Measurements from ENCODE around the gene GRIN2A.

GRIN2A gene

DNA sequence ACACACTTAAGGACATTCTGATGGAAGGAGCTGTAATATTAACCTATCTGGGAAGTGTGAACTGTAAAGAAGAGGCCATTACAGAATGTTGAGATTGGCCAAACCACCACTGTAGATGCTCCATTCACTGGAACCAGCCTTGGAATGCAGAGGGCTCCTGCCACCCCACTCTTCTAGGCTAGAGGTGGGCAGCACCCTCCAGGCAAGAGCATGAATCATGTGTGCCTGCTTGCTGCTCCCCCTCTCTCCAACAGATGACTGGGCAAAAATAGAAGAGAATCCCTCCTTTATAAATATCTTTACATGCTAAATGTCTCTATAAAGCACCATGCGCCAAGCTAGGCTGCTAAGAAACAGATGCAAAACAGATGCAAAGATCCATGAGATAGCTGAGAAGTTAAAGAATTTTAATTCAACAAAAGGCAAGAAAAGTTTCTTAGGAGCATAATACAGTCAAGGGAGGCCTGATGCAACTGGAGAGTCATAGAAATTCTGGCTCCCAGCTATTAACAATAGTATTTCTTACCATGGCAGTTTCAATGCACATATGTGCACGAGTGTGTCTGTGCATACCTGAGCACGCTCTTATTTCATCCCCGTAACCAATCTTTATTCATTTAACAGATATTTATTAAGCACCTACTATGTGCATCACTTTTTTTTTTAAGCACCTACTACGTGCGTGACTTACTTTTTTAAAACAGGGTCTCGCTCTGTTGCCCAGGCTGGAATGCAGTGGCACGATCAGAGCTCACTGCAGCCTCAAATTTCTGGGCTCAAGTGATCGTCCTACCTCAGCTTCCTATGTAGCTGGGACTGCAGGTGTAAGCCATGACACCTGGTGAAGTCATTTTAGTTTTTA, 53.6 kb downstream of the GRIN2A start:
- no peak for DNase-seq

DNA sequence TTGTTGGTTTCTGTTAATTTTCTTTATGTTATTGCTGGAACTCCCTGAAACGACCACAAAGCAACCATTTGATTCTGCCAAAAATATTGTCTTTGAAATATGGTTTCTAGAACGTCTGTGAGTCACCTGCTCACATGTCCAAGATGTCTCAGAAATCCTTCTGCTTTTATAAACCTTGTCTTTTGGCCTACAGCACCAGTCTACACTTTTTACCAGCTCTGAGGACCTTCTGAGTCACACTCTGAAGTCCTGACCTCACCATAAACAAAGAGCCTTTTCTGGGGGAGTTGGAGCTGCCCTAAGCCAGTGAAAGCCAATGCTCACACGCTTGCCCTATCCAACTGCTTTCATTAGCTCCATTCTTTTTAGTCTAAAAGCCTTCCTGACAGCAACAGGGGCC, 55.5 kb downstream of the GRIN2A start:
- no peak for DNase-seq

DNA sequence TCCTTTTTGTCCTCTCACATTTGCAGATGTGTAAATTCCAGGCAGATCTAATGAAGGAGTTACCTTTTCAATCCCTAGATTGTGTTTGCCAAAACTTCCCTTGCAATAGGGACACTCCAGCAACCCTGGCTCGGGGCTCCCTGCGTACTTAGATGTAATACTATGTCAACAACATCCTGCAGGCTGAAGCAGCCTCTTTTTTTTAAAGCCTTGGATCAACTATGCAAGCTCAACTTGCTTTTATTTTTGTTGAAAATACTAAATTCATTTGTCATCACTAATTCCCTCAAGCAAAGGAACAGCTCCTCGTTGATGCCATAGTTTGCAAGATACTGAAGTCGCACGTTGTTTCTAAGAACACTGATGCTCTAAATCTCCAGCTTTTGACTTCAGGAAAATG, 59.1 kb downstream of the GRIN2A start:
- no peak for DNase-seq

DNA sequence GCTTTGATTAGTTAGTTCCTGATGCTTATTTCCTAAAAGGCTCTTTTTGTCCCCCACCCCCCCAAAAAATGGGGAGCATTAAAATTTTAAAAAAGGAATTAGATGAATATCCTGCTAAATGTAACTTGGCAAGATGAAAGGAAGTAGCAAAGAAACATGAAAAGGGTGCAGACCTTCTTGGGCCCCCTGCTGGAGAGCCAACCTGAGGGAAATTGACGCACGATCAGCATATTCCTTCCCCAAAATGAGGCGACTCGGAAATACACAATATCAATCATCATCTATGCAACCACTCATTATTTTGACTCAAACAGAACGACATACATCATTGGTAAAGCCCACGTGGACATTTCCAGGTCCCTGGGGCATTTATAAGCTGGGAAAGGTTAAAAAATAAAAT, 59.7 kb downstream of the GRIN2A start:
- no peak for DNase-seq

DNA sequence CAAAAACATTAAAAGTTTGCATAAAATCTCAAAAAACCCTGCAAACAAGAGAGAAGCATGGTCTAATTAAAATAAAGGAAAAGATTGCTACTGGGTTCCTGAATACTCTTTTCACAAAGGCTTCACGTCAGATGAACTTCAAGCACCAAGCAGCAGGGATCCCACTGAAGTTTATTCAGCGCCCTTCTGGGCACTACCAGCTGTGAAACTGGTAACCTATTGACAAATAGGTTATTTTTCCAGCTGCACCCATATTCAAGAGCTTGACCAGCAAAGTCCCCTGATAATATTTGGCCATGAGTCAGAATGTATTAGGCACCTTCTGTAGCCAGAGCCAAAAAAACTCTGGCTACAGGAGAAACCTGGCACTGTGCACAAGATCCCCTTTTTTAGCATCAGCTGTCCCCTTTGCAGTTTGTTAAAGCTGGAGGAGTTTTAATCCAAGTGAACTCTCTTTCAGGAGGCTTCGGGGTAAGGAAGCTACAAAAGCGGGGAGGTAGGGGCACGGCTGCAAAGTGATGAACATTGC, 60.3 kb downstream of the GRIN2A start:
- DNase-seq = no peak

DNA sequence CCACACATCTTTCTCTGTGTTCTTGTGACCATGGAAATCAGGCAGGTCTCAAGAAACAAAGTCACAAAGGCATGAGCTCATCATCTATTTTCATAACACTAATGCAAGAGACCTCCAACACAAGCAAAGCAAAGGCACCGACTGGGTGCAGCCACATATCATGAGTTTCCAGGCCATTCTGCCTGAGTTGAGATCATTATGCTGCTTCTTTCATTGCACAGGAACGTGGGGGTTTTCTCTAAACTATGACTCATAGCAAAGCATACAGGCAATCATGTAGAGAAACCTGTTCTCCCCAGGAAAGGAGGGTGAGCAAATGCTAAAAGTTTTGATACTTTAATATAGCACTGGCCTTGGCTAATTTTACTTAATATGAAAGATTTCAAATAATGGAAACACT, 60.7 kb downstream of the GRIN2A start:
- no peak for DNase-seq

DNA sequence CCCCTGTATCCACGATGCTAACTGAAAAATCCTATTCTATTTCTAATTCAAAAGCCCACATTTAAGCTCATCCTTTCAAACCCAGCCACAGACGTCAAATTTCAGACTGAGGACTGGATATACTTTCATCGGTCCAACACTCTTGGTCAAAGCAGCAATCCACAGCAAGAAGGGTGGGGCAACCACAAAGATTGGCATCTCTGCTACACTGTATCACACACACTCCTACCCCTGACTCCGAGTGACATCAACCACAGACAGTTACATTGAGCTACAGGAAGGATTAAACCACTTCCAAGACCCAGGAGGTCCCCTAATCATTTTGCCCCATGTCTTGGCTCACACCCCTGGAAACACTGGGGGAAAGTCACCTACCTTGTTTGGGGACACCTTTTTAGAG, 61.3 kb downstream of the GRIN2A start:
- no peak for DNase-seq

DNA sequence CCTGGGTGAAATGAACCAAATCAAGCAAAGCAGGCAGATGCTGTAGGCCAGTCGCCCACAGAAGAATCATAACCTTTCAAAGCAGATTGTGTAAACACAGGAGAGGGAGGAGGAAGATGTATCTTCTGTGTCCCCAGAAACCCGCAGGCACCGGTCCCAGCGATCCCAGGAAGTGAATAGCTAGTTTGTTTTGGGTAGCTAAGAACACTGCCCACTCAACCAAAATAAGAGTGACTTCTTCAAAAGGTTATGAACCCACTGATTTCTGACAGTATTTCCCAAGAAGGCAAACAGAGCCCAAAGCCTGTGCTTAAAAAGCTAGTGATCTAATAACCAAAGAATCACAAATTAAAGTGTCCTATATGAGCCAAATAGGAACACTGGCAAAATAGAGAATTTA, 67.8 kb downstream of the GRIN2A start:
- DNase-seq = no peak

DNA sequence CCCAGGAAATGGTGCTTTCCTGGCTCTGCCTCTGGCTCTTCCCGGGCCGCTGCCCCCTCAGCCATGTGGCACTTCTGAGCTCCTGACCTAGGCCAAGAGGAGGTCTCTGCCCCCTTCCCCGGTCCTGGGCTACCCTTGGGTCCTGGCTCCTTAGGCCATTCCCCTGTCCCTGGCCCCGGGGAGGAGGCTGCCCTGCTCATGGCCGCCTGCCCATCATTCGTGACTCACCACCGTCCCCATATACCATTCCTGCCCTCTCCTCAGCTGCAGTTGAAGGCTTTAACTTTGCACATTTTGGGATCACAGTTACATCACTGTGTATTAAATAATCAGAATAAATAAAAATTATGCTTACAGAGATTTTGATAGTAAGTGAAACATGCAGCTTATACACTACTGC, 69.0 kb downstream of the GRIN2A start:
- no peak for DNase-seq

DNA sequence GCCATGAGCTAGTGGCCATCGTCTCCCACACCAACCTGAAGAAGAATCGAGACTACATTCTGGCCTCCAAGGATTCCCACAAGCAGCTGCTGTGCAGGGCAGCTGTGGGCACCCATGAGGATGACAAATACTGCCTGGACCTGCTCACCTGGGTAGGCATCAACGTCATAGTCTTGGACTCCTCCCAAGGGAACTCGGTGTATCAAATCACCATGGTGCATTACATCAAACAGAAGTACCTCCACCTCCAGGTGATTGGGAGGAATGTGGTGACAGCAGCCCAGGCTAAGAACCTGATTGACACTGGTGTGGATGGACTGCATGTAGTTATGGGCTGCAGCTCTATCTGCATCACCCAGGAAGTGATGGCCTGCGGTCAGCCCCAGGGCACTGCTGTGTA, 70.2 kb downstream of the GRIN2A start:
- DNase-seq = no peak

DNA sequence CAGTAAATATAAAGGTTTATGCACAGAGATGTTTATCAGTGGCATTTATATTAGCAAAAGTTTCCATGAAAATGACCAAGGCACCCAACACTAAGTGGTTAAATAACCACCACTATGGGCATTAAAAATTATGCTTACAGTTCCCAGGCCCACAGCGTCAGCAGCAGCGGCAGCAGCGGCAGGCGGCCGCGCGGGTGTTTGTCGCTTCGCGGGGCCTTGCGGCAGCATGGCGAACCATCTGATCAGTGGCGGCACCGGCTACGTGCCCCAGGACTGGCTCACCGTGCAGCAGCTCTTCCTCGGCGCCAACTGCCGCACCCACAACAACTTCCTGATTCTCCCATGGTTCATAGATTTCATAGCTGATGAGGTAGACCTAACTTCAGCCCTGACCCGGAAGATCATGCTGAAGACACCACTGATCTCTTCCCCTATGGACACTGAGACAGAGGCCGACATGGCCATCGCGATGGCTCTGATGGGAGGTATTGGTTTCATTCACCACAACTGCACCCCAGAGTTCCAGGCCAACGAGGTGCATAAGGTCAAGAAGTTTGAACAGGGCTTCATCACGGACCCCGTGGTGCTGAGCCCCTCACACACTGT, 71.0 kb downstream of the GRIN2A start:
- no peak for DNase-seq

DNA sequence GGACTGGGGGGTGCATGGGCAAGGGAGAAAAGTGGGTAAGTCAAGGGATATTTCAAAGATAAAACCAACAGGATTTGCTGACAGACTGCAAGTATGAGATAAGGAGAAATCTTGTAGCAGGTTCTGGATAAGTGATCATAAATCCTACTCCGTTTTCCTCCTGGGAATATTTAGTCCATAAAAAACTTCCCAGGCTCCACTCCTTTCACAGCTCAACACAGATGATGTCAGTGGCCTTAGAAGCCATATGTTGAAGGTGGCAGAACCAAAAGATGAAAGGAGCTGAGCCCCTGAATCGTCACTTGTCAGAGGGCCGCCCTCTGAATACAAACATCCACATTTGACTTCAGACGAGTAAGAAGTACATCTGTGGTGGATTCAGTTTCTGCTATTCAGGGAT, 71.7 kb downstream of the GRIN2A start:
- no peak for DNase-seq

DNA sequence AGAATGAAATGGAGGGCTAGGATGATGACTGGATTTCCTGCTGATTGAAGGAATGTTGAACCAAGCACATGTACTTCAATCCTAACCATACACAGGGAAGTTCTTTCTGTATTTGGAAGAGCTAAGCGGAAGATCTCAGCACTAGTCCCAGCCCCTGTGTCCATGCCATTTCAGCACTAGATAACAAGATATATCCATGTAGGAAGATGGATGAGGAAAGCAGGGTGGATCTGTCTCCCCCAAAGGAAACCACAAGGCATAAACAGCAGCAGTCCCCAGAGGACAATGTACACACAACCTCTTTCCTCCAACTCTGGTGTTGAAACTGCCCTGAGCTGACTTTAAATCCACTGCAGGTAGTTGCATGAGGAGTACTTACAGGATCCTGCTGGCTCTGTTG, 75.1 kb downstream of the GRIN2A start:
- no peak for DNase-seq

DNA sequence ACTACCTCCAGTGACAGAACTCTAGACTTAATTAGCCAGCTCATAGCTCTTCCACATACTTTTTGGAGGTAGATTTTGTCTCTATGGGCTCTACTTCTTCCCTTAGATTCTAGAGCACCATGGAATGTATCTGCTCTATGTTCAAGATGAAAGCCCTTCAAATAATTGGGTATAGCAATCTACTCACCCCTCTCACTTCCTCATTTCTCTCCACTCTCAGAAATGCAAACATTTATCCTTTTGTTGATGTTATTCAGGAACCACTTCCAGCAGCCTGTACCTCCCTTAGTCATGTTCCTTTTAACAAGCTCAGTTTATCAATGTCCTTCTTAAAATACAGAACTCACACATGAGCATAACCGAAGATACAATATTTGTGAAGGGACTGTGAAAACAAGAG, 78.5 kb downstream of the GRIN2A start:
- no peak for DNase-seq

DNA sequence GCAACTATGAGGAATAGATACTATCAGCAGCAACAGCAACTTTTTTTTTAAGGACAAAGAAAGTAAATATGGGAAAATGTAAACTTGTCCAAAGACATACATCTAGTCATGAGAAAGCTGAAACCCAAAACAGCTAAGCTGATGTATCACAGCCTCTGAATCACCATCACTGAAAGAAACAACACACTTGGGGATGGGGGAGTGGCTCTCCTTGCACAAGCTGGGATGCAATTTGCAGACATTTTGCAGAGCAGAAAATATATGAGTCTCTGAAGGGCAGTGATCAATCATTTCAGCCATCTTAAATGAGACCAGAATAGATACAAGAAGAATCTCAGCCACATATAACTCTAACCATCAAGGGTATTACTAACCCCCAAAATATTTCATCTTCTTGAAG, 79.1 kb downstream of the GRIN2A start:
- DNase-seq = no peak

DNA sequence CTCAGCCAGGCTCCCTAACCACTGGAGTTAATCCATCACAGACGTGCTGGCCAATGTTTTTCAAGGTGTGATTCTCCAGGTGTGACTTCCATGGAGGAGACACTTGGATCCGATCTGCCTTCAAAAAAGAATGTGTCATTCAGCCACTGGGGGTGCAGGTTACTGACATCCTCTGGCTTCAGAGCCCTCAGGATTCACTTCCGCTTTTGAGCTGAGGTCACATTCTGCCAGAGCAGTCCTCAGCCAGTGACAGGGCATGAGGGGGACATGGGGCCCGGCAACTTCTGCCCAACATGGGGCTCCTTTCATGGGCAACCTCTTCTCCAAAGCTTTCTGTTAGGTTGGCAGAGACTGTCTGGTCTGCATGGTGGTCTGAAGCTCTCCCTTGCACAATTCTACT, 81.4 kb downstream of the GRIN2A start:
- no peak for DNase-seq

DNA sequence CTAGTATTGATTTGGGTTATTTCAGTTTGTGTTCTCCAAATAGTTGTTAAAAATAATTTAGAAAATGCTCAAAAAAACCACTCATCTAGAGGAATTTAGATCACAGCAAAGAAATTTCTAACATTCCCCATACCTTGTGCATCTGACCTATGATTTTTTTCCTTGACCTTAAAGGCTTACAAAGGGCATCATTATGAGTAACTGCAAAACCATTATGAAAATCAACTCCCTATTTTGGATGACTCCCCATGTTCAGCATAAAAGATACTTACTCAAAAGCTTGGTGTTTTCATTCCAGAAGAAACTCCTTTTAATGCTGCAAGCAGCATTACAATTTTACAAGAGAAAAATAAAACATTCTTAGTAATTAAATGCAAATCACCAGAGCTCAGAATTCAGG, 83.2 kb downstream of the GRIN2A start:
- no peak for DNase-seq

DNA sequence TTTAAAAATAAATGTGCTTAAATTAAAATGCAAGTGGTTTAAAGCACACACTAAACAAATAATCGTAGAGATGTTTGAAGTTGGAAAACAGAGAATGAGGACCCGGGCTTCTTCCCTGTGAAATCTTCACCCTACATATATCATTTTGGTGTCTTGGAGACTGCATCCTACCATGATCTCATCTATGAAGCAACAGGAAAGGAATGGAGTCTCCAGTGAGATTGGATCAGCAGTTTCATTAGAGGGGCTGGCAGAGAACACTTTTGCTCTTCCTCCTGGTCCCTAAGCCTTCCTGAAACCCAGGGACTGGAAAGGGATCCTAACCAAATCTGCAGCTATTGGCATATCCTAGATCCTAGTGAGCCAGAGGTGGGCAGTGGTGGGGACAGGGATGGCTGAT, 85.0 kb downstream of the GRIN2A start:
- no peak for DNase-seq

DNA sequence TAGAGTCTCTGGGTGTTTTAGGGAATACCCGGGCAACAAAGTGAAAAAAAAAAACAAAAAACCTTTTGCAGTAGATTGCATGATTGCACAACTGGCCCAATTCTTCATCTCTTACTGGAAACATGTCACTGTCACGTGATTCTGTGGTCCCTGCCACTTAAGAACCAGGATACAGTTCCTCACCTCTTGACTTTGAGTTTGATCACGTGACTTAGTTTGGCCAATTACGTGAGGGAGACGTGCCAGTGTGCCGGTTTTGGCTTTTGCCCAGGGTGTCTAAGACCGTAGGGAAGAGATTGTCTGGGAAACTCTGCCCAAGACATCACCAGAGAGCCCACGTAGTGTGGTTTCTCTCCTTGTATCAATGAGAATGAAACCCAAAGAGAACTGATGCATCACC, 88.7 kb downstream of the GRIN2A start:
- no peak for DNase-seq

DNA sequence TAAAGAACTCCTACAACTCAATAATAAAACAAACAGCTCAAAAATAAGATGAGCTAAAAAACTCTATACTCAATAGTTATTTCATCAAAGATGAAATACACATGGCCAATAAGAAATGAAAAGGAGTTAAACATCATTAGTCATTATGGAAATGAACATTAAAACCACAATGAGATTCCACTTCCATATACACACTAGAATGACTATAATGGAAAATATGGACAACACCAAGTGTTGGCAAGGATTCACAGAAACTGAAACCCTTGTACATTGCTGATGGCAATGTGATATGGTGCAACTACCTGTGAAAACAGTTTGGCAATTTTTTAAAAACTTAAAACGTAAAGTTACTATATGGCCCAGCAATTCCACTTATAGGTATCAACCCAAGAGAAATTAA, 91.4 kb downstream of the GRIN2A start:
- no peak for DNase-seq

DNA sequence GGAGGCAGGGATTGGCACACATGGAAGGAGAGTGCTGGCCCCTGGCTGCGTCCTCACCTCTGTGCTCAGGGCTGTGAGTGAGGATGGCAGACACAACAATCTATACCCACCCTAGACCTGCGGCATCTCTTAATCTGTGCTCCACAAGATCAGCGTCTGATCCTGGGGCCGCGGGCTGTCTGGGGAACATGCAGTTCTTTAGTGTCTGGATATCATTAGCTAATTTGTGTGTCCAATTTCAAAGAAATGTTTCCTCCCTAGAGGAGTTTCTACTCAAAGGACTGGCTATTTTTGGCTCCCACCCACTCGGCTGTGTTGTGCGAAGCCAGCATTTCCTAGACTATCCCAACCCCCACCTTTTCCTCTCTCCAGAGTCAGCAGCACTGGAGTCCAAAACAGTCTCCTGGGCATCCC, 93.8 kb downstream of the GRIN2A start:
- no peak for DNase-seq

DNA sequence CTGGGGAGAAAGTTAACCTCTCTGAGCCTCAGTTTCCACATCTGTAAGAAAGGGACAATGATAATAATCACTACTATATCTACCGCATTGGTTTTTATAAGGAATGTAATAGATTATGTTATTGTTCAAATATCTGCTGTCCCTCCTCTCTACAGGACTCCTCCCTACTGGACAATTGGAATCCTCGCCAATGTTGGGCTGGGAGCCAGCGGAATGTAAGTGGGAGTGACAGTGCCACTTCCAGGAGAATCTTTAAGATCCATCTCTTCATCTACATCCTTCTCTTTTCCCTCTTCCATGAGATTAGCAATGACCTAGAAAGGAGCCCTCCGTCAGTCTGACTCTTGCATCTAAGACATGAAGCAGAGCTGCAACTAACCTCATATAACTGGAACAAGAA, 95.1 kb downstream of the GRIN2A start:
- DNase-seq = no peak

DNA sequence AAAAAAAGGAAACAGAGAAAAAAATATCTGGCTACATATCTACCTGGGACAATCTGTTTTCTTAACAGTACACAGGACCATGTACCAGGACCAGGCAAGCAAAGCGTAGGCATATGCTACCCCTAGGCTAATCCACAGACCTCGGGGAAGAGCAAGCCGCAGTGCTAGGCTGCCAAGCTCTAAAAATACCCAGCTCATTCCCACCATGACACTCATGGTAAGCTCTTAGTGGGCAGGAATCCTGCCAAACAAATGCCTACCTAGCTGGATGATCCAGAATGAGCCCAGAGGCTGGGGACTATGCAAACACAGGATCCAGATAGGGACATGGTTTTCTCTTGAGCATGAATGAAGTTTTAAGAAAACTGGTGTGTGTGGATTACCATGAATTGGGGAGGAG, 95.6 kb downstream of the GRIN2A start:
- DNase-seq = no peak

DNA sequence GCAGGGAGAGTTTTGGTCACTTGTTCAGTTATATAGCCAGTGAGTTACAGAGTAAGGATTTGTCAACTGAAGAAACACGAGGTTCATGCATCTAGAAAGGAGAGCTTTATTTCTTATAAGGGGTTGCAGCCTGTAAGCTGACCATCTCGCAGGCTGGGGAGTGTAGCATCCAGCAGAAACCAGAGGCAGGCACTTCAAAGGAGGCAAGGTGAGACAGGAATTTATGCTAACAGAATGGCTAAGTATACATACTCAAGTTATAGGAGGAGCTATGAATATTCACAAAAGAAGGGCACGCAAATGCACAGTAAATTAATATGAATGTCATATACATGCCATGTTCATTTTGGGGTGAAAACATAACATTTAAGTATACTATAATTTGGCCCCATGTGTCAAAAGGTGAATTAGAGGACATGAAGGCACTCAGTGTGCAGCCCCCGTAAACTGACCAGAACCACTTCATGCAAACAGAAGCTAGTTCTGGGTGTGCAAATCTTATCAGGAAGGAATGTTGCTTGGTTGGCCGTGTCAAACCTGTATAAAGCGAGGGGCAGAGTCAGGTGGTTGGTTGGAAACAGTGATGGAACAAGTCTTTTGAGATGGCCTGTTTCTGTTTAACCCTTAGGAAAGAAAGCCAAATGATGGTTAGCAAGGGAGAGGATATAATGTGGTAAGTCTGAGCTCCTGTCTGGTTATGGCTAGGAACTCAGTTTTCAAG, 97.0 kb downstream of the GRIN2A start:
- no peak for DNase-seq
